SK-N-SH treated with all-trans-retinoic acid at 6 μM for 48 hours (cell line): ENCODE results near the gene SLC44A2.

ENCODE experiments used
- ISL1 ChIP-seq: fragments of 250-450 bp; sonication (Bioruptor Pico); IDR thresholded peaks from 2 replicates; pipeline ENCODE4 v2.1.2; 2022; ENCODE audit warnings: mild to moderate bottlenecking, moderate library complexity
- POU6F1 ChIP-seq: fragments of 250-450 bp; sonication (Bioruptor Pico); IDR thresholded peaks from 2 replicates; pipeline ENCODE4 v1.8.0; 2021; ENCODE audit warnings: low read depth, mild to moderate bottlenecking, moderate library complexity, borderline replicate concordance
- PPARA ChIP-seq: fragments of 250-450 bp; sonication (Bioruptor Pico); IDR thresholded peaks from 2 replicates; pipeline ENCODE4 v1.5.0; 2020; ENCODE audit warnings: mild to moderate bottlenecking, borderline replicate concordance
- RARB ChIP-seq: fragments of 250-450 bp; sonication (Bioruptor Pico); IDR thresholded peaks from 2 replicates; pipeline ENCODE4 v1.8.0; 2021; ENCODE audit warnings: mild to moderate bottlenecking, moderate library complexity
- SNAI2 ChIP-seq: fragments of 250-450 bp; sonication (Bioruptor Pico); IDR thresholded peaks from 2 replicates; pipeline ENCODE4 v1.5.0; 2020; ENCODE audit warnings: mild to moderate bottlenecking, moderate library complexity
- TOX ChIP-seq: fragments of 250-450 bp; sonication (Bioruptor Pico); IDR thresholded peaks from 2 replicates; pipeline ENCODE4 v1.8.0; 2021; ENCODE audit warnings: mild to moderate bottlenecking, moderate library complexity, borderline replicate concordance
- ZFP3 ChIP-seq: fragments of 250-450 bp; sonication (Bioruptor Pico); IDR thresholded peaks from 2 replicates; pipeline ENCODE4 v1.5.0; 2020; ENCODE audit warnings: mild to moderate bottlenecking, moderate library complexity
- ZFP30 ChIP-seq: fragments of 450-650 bp; formaldehyde crosslinking; IDR thresholded peaks from 2 replicates; pipeline ENCODE4 v1.5.0; 2022; ENCODE audit warnings: mild to moderate bottlenecking, moderate library complexity
- TF ChIP-seq, protein P1 (sequence below): fragments of 250-450 bp; sonication (Bioruptor Pico); IDR thresholded peaks from 2 replicates; pipeline ENCODE4 v1.5.1; 2020; ENCODE audit warnings: low read depth, mild to moderate bottlenecking, moderate library complexity
- TF ChIP-seq, protein P2 (sequence below): fragments of 250-450 bp; sonication (Bioruptor Pico); IDR thresholded peaks from 2 replicates; pipeline ENCODE4 v1.8.0; 2020; ENCODE audit warnings: mild to moderate bottlenecking, moderate library complexity, borderline replicate concordance

- TF ChIP-seq, protein P1, sequence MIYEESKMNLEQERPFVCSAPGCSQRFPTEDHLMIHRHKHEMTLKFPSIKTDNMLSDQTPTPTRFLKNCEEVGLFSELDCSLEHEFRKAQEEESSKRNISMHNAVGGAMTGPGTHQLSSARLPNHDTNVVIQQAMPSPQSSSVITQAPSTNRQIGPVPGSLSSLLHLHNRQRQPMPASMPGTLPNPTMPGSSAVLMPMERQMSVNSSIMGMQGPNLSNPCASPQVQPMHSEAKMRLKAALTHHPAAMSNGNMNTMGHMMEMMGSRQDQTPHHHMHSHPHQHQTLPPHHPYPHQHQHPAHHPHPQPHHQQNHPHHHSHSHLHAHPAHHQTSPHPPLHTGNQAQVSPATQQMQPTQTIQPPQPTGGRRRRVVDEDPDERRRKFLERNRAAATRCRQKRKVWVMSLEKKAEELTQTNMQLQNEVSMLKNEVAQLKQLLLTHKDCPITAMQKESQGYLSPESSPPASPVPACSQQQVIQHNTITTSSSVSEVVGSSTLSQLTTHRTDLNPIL, result no peak
- TF ChIP-seq, protein P2, sequence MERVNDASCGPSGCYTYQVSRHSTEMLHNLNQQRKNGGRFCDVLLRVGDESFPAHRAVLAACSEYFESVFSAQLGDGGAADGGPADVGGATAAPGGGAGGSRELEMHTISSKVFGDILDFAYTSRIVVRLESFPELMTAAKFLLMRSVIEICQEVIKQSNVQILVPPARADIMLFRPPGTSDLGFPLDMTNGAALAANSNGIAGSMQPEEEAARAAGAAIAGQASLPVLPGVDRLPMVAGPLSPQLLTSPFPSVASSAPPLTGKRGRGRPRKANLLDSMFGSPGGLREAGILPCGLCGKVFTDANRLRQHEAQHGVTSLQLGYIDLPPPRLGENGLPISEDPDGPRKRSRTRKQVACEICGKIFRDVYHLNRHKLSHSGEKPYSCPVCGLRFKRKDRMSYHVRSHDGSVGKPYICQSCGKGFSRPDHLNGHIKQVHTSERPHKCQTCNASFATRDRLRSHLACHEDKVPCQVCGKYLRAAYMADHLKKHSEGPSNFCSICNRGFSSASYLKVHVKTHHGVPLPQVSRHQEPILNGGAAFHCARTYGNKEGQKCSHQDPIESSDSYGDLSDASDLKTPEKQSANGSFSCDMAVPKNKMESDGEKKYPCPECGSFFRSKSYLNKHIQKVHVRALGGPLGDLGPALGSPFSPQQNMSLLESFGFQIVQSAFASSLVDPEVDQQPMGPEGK (CRISPR knock-in tag), result no peak
- TF ChIP-seq SNAI2 (no peak), ZFP3 (CRISPR knock-in tag) (no peak), POU6F1 (no peak), TOX (no peak), PPARA (CRISPR knock-in tag) (no peak), RARB (CRISPR knock-in tag) (no peak), ISL1 (CRISPR knock-in tag) (no peak), ZFP30 (CRISPR knock-in tag) (no peak)
Observed at GRCh38 chr19:10678813-10679212, 53.5 kb downstream of the SLC44A2 start.
